NCI-H748 (cell line): ENCODE measurements around the gene AOC3.
A peak's percentile ranks its signal among the peaks of the same experiment; 100 is the strongest.
"Not testable (repeated sequence)": the region's sequence is repeated elsewhere in the genome, so short reads cannot be mapped to it uniquely, and the experiment has no call there.

Source experiments
- DNase-seq: peaks from one replicate; lab custom pipeline; 2025; ENCODE audit not compliant: unreplicated experiment; lab: John Stamatoyannopoulos, UW

The AOC3 gene

DNA sequence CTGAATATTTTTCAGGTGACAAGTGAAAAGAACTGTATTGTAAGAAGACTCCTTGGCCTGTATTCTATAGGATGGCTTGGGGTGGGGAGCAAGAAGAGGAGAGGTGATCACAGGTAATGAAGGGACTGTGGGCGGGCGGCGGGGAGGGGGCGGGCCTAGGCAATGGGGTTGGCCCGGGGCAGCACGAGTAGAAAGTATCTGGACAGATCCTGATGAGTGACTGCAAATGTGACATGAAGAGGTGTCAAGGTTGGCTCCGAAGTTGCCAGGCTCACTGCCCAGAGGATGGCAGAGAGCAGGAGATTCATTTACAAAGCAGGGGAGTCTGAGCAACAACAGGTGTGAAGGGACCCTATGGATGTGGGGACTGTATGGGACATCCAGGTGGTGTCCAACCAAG lies 38.8 kb downstream of the AOC3 start:
- DNase-seq, result no peak

DNA sequence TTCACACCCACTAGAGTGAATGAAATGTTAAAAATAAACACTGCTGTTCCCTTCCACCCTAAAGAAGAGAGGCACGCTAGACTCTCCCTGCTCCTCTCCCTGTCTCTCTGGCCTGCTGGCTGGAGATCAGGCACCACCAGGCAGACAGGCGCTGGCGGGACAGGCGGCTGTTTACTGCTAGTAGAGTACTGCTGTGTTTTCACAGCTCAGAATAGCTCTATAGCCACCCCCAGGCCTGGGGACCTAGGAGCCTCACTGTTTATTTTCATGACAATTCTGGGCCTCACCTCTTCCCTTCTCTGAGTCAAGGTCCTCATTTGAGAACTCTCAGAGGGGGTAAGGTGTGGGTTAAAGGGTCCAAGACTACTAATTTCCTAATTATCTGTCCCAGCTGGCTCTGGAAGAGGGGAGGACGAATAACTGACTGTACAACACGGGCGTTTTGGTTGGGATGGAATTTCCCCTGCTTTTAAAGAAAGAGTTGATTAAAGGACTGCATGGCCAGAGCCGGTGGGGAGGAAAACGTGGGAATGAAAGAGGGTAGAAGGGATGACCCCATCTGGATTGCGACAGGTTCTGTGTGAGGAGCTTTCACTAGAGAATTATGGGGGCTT lies 40.6 kb downstream of the AOC3 start:
- peak; percentile 20 for DNase-seq

DNA sequence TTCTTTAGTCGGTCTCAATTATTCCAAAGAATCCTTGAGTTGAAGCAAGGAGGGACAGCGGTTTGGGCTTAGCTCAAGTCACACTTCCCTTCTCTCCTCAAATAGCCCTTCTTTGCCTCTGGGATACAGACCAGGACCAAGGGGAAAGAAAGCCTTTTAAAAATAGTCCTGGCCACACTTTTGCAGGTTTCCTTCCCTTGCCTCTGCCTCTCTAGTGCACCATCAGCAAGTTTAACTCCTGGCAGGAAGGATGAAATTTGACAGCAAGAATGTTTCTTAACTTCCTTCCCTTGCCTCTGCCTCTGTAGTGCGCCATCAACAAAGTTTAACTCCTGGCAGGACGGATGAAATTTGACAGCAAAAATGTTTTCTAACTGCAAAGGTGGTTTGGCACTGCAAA lies 42.4 kb downstream of the AOC3 start:
- DNase-seq, result no peak

DNA sequence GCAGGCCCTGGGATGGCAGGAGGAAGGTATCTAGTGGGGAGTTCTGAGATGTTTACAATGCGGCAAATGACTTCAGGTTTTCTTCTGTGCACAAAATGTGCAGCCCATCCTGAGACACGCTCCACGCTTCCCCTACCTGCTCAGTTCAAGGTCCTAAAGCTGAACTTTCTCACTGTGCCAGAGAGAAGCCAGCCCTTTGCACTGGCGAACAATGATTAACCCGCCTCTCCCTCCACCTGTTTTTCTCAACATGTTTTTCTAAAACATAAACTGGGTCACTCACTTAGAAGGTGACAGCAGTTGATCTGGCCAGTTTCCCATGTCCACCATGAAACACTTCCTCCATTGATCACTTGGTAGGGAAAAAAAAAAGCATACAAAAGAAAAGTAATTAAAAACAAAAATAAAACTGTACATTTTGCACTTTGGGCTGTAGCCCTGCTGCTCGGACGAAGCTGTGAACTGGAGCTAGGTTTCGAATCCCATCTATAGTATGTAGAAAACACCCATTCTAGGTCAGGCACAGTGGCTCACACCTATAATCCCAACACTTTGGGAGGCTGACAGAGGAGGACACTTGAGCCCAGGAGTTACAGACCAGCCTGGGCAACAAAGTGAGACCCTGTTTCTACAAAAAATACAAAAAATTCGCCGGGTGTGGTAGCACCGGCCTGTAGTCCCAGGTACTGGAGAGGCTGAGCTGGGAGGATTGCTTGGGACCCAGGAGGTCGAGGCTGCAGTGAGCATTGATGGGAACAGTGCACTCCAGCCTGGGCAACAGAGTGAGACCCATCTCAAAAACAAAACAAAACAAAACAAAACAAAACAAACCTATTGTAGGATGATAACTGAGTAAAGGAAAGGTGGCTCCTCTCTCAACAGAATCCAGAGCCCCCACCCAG lies 43.5 kb downstream of the AOC3 start:
- no peak for DNase-seq

DNA sequence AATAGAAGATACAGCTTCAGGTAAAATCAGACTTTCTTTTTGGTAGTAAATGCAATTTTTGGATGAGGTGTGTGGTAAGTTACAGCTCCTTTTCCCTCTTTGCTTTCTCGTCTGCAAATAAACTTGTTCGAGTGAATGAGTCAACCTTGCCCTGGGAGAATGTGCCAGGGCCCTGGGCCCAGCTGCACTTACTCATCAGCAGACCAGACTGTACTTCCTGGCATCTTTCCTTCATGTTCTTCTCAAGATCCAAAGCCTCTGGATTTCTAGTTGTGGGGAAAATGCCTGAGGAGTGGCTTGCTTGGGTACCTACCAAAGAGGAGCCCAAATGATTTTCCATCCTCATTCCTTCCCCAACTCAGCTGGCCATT lies 44.2 kb downstream of the AOC3 start:
- no peak for DNase-seq

DNA sequence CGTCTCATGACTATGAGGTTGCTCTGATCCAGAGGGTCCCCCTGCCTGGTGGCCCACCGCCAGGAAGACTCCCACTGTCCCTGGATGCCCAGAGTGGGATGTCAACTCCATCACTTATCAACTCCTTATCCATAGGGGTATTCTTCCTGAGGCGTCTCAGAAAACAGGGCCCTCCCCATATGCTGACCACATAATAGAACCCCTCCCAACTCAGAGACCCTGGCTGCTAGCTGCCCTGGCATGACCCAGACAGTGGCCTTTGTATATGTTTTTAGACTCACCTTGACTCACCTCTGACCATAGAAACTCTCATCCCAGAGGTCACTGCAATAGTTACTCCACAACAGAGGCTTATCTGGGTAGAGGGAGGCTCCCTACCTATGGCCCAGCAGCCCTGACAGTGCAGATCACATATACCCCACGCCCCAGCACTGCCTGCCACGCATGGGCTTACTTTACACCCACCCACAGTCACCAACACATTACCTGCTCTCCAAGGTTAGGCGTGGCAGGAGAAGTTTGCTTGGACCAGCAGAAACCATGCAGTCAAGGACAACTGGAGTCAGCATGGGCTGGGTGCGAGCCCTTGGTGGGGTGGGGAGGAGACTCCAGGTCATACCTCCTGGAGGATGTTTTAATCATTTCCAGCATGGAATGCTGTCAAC lies 47.3 kb downstream of the AOC3 start:
- DNase-seq, result no peak

DNA sequence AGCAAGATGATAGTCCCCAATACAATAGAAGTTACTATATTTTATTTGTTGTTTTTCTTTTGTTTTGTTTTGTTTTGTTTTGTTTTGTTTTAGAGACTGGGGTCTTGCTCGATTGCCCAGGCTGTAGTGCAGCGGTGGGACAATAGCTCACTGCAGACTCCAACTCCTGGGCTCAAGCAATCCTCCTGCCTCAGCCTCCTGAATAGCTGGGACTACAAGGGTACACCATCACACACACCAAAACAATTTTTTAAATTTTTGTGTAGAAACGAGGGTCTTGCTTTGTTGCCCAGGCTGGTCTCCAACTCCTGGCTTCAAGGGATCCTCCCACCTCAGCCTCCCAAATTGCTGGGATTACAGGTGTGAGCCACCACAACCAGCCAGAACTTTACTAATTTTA lies 49.0 kb downstream of the AOC3 start:
- not testable (repeated sequence) for DNase-seq

DNA sequence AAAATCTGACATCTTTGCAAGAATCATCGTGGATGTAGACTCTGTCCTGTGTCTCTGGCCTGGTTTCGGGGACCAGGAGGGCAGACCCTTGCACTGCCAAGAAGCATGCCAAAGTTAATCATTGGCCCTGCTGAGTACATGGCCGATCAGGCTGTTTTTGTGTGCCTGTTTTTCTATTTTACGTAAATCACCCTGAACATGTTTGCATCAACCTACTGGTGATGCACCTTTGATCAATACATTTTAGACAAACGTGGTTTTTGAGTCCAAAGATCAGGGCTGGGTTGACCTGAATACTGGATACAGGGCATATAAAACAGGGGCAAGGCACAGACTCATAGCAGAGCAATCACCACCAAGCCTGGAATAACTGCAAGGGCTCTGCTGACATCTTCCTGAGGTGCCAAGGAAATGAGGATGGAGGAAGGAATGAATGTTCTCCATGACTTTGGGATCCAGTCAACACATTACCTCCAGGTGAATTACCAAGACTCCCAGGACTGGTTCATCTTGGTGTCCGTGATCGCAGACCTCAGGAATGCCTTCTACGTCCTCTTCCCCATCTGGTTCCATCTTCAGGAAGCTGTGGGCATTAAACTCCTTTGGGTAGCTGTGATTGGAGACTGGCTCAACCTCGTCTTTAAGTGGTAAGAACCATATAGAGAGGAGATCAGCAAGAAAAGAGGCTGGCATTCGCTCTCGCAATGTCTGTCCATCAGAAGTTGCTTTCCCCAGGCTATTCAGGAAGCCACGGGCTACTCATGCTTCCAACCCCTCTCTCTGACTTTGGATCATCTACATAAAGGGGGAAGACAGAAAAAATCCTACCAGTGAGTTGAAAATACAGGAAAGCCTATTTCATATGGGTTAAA lies 49.7 kb downstream of the AOC3 start, which contains the start of gene G6PC1:
G6PC1 (plus strand) TSS at position 340 of the 872 bp plus-strand sequence; CDS start at position 418, 78 bp downstream.
- DNase-seq, result no peak

DNA sequence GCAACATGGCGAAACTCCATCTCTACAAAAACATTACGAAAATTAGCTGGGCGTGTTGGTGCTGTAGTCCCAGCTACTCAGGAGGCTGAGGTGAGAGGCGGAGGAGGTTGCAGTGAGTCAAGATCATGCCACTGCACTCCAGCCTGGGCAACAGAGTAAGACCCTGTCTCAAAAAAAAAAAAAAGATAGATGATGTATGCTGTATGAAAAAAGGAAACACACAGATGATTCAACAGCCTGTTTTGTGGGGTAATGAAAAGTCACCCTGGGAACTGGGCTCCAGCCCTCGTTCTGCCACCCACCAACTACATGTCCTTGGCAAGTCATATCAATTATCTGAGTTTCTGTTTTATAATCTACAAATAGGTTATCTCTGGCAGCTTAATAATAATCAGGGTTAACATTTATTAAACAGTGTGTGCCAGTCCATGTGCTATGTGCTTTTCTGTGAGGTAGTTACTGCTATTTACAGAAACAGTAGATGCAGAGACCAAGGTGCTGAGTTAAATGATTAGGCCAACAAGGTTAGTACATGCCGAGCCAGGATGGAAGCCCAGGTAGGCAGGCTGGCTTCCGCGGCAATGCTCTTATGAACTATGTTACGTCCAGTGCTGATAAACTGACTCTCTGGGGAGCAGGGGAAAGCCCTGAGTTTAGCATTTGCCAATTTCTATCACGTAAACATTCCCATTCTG lies 50.7 kb downstream of the AOC3 start:
- no peak for DNase-seq

DNA sequence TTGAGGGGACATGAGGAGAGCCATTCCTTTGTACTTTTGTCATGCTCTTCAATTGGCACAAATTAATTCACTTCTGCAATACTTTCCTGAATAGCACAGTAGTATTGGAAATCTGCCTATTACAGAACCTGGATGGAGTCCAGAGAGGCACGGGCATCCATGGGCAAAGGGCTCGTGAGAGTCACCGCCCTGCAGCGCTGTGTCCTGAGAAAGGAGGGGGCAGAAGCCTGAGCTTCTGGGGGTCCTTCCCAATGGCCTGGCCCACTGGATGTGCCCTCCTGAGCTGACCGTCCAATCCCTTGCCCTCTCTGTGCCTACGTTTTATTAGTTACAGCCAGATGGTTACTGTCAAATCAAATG lies 53.1 kb downstream of the AOC3 start:
- DNase-seq, result no peak

DNA sequence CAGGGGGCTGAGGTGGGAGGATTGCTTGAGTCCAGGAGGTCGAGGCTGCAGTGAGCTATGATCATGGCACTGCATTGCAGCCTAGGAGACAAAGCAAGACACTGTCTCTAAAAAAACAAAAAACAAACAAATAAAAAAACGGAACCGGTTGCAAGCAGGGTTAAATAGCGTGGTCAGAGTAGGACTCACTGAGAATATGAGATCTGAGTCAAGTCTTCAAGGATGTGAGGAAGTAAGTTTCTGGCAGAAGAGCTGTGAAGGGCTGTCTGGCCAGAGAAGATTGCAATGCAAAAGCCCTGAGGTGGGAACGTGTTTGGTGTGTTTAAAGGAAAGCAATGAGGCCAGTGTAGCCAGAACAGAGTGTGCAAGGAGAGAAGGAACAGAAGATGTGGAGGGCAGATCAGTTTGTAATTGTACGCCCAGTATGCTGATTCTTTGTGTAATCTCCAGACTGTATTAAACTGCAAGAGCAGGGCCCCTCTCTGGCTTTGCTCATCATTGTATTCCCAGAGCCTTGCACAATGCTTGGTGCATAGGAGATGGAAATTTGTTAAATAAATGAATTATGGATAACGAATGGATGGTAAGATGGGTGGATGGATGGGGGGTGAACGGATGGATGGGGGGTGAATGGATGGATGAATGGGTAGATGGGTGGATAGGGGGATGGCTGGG lies 55.9 kb downstream of the AOC3 start:
- DNase-seq, result no peak
